ENCODE measurements around the gene PTPN7.
"Not testable (repeated sequence)": the region's sequence is repeated elsewhere in the genome, so short reads cannot be mapped to it uniquely, and the experiment has no call there.

Gene PTPN7

DNA sequence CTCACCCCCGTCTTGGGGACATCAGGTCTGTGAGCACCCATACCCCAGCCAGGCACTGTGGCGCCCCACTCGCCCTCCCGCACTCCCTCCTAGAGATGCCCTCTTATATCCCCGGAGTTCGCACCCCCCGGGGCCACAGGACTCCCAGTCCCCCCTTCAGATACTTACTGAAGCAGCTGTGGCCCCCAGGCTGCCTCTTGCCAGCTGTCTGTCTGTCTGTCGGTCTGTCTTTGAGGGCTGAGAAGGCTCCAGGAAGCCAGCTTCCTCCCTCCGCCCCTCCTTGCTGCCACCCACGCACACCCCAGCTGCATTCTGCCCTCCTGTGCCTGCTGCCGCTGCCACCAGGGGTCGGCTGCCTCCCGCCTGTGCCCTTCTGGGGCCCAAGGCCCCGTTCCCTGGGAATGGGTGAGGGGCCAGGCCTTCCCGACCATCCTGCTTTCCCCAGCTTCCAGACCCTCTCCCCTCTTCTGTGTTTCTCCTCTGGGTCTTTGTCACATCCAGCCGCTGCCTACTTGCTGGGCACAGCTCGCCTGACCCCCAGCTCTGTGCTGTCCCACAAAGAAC lies at the start of gene PTPN7:
Gene PTPN7 (minus strand): TSS at position 226 of the 564 bp plus-strand sequence. CDS start 1,200 bp downstream, outside the sequence.
- DNase-seq: peak; percentile 90 to 92

DNA sequence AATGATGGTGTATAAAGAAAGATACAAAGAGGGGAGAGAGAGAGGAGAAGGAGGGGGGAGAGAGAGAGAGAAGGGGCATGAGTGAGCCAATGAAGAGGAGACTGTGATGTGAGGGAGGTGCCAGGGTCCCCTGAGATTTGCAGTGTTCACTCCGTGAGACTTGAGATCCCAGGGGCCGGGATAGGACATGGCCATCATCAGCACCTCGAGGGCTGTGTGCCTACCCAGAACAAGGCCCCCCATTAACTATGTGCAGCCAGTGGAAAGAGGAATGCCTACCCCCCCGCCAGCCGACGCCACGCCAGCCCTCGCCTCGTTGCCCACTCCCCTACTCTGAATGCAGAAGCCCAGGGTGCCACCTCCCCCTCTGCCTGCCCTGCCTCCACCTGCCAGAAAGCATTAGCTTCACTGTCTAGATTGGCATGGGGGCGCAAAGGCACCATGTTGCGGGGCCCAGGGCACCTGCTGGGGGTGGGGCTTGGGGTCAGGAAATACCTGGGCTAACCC lies 48.0 kb upstream of the PTPN7 start:
- DNase-seq: no peak

DNA sequence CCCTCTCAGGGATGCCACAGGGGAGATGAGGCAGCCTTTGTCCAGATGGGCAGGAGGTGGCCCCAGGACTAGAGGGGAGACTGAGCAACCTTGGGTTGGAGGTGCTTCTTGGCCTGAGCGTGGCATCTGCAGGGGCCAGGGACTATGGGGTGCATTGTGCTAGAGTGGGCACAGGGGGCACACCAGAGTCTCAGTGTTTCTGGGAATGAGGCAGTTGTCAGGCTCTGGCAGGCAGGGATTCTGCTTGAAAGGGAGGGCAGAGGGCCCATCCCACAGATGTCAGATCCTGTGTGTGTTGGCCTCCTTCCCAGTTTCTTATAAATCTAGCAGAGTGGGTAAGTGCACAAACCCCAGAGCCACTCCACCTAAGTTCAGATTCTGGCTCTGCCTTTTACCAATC lies 46.9 kb upstream of the PTPN7 start:
- DNase-seq: no peak

DNA sequence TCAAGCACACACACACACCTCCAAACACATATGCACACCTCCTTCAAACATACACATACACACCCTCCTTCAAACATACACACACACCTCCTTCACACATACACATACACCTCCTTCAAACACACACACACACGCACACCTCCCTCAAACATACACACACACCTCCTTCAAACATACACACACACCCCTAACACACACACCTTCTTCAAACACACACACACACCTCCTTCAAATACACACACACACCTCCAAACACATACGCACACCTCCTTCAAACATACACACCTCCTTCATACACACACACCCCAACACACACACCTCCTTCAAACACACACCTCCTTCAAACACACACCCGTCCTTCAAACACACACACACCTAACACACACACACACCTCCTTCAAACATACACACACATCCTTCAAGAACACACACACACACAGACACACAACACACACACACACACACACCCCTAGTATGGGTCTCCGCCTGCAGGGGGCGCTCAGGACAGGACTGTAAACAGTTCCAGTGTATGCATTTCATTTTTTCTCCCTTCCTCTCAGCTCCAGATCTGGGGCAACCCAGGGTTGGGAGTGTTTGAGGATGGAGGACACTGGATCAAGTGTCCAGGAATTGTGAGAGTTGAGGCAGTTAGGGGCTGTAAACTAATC lies 45.3 kb upstream of the PTPN7 start:
- no peak for DNase-seq

DNA sequence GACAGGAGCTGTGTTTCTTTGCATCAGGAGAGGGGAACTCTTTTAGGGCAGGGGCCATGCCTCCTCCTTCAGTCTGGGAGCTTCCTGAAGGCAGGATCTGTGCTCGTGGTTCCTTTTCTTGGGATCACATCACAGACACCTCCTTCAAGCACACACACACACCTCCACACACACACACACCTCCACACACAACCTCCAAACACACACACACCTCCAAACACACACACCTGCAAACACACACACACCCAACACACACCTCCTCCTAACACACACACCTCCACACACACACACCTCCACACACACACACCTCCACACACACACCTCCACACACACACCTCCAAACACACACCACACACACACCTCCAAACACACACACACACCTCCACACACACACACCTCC lies 43.7 kb upstream of the PTPN7 start:
- no peak for DNase-seq

DNA sequence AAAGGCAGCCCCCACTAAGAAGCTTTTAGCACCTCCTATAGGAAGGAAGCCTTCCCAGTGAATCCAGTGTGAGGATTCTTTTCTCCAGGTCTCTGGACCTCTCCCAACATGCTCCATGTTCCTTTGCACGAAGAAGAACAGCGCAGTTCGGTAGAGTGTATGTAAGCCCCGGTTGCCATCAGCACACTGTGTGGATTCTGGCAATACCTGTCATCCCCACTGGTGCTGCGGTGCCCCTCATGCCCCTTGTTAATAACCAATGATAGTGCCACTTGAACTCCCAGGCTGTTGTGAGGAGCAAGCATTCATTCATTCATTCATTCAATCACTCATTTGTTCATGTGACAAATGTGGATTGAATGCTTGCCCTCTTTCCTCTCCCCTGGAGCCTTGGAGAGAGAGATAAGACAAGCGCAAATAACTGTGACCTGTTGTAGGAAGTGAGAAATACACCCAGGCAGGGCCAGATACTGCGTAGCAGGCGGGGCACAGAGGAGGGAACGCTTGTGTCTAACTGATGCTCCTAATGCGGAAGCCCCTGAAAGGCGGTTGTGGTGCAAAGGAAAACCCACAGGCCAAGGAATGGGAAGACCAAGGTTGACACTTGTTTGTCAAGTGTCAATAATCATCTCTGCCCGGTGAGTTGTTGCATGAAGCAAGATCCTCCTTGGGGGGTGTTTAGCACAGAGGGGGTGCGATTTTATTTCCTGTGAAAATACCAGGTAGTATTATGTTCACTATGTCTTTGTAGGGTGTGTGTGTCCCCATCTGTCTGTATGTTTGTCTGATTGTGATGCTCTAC lies 43.0 kb upstream of the PTPN7 start:
- DNase-seq: no peak

DNA sequence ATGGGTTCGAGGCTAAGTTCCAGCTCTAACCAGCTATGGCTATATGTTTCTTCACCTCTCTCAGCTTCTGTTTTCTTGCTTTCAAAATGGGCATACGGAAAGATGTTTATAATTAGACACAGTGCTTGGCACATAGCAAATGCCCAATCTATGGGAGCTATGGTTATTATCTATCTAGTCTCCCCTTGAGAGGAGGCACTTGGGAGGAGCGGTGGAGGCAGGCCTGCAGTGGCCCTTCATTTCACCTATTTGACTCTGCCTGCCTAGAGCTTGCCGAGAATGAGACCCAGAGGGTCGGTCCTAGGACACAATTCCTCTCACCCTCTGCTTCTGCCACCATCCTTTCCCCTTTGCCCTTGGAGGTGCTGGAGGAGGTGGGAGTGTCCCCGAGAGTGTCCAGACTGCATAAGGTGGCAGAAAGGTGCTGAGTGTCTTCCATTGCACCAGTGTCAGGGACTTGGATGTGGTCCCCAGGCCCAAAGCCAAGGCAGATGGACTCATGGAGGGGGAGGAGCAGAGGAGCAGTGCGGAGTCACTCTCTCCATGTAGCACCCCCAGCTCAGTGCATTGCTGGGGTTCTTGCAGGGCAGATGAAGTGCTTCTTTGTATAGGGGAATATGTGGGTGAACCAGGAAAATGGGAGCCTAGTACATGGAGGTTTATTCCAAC lies 42.2 kb upstream of the PTPN7 start:
- no peak for DNase-seq

DNA sequence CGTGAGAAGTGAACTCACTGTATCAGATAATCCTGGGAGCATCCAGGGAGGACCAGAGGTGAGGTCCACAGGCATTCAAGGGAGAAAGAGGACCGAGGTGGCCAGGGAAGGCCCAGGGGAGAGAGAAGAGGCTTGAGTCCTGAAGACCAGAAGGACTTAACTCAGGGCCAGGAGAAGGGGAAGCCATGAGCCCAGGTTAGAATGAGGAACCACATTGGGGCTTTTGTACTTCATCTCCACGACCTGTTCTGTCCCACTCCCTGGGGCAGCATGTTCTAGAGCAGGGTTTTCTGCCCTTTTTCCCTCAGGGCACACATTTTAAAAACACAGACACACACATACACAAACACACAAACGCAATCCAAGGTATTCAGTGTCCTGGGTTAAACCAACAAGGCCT lies 41.6 kb upstream of the PTPN7 start:
- DNase-seq: no peak

DNA sequence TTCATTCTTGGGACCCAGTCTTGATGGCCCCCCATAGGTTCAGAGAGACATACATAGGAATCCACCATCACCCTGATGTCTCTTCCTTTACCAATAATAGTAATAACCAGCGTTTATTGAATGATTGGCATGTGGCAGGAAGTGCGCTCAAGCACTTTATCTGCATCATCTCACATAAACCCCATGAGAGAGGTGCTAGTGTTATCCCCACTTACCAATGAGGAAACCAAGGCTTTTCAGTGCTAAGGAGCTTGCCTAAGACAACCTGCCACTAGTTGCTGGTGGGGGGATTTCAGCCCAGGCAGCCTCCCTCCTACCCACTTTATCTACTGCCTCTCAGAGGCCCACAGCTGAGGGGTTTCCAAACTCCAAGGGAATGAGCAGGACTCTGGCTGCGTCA lies 40.9 kb upstream of the PTPN7 start:
- DNase-seq: no peak

DNA sequence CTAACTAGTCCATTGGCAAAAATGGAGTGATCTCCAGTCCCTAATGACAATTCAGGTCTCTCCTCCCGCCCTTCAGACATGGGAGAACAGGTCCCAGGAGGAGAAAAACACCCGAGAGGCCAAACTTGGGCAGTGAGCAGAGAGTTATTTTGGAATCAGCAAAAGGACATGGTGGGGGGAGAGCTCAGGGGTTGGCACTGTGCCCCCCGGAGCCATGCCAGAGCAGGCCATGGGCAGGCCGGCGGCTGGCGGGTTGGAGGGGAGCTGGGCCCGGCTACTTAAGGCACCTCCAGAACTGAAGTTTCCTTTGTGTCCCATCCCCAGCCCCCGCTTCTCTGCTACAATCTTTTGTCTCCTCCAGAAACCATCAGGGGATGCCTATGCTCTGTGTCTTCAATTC lies 40.3 kb upstream of the PTPN7 start:
- no peak for DNase-seq

DNA sequence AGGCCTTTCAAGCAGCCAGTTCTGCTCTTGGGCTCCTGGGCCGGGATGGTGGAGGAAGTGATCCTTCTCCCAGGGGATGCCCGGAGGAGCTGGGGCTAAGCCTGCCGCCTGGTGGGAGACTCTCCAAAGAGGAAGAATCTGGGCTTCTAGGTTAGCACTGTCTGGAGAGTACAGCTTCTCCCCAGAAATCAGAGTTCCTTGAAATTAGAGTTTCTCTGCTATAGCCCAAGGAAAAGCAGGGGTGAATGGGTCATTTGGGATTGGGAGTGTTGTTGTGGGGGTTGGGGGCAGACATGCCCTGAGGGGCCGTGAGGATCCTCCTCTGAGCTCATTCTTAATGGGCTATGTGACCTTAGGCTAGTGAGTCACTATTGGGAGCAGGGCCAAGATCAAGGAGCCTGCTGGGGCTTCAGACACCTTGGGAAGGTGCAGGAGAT lies 39.7 kb upstream of the PTPN7 start:
- no peak for DNase-seq

DNA sequence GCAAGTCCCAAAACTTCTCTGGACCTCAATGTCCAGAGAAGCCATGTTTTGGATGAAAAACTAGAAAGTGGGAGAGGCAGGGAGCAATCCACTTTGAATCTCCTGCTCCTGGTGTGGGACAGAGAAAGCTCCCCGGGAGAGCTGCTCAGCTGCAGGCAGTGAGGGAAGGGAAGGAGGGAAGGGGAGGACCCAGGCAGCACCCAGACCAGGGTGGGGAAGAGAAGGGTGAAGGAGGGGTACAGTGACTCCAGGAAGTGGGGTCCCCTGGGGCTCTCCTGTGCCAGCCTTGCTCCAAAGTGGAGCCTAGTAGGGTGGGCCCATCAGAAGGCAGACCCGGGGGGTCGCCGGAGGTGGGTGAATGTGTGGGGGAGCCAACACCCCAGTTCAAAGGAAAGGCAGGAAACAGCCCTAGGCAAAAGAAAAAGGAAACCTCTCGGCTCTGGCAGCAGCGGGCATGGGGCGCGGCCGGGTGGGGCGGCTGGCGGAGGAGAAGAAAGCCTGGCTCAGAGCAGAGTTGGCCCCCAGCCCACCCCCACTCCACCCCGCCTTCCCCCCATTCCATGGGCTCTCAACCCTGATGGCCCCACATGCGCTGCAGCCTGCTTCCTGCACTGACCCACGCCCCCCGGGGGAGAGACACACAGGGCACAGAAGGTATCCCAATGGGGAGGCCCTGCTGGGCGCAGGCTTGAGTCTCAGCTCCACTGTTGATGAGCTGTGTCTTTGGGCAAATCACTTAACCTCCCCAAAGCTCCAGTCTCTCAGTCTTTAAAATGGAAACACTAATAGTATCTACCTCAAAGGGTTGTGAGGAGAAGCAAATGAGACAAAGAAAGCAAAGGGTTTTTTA lies 38.9 kb upstream of the PTPN7 start:
- DNase-seq: no peak

DNA sequence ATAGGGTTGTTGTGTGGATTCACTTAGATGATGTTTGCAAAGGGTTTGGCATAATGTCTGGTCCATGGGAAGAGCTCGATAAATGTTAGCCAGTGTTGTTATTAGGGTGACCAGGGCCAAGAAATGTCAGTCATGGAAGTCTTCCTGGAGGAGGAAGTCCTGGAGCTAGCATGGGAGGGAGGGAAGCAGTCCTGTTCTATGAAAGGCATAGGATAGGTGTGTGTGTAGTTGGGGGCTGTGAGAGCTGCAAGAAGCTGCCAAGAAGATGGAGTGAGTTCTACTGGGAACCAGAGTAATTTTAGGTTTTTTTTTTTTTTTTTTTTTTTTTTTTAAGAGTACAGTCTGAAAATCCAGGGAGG lies 37.9 kb upstream of the PTPN7 start:
- no peak for DNase-seq

DNA sequence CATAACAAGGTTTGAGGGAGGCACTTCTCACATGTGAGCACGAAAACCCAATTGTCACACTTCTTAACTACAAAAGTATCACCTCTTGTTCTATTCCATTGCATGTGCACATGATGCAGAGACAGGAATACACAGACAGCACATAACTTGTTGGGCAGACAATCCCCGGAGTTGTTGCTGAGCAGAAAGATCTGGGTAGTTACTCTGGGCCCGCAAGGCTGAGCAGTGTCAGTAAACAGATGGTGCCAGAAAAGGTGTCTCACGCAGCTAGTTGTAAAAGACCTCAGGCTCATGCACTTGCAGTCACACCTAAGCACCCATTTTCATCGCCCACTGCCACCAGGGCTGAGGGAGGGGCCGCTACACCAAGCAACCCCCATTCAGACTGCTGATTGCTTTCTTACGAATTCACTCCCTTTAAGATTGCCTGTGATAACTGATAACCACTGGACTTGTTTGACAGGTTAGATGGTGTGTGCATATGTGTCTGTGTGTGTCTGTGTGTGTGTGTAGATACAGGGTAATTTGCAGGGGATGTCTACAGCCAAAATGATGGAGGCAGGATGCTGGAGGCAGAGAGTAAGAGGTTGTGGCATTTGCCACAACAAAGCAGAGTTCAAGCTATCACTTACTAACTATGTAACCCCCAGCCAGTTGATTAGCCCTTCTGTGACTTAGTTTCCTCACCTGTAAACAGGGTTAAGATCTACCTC lies 37.4 kb upstream of the PTPN7 start:
- no peak for DNase-seq

DNA sequence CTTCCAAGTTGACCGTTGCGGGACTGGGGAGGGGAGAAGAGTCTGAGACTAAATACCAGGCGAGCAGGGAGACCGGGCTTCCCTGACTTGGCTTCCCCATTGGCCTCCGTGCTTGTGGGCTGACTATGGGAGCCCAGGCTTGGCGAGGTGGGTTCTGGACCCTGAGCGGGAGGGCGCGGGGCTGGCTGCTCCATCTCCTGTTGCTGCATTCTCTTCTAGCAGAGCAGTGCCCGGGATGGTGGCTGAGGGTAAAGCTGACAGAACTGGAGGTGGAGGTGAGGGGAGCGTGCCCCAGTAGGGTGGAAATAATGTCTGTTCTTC lies 33.9 kb upstream of the PTPN7 start:
- no peak for DNase-seq

DNA sequence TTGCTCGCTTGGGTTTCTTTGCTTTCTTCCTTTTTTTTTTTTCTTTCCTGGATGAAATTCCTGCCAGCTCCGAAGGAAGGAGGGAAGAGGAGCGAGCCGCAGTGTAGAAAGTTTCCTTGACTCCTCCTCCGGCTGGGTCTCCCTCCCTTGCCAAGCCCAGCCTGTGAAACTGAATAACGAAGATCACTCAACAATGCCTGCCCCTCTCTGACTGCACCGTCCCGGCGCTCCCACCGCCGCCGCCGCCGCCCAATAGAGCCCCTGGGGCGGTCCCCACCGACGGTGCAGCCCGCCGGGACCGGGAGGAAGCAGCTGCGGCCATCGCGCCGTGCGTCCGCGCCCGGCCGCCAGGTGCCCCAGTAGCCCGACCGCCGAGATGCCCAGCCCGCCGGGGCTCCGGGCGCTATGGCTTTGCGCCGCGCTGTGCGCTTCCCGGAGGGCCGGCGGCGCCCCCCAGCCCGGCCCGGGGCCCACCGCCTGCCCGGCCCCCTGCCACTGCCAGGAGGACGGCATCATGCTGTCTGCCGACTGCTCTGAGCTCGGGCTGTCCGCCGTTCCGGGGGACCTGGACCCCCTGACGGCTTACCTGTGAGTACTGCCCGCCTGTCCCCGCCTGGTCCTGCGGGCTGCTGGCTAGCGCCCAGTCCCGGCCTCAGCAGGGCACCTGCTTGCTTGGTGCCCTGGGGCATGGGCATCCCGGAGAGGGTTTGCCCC lies 33.4 kb upstream of the PTPN7 start, which contains the start of gene LGR6:
Gene LGR6 (plus strand): TSS at position 186 of the 714 bp plus-strand sequence. CDS start 191 bp downstream, at position 377.
- no peak for DNase-seq

DNA sequence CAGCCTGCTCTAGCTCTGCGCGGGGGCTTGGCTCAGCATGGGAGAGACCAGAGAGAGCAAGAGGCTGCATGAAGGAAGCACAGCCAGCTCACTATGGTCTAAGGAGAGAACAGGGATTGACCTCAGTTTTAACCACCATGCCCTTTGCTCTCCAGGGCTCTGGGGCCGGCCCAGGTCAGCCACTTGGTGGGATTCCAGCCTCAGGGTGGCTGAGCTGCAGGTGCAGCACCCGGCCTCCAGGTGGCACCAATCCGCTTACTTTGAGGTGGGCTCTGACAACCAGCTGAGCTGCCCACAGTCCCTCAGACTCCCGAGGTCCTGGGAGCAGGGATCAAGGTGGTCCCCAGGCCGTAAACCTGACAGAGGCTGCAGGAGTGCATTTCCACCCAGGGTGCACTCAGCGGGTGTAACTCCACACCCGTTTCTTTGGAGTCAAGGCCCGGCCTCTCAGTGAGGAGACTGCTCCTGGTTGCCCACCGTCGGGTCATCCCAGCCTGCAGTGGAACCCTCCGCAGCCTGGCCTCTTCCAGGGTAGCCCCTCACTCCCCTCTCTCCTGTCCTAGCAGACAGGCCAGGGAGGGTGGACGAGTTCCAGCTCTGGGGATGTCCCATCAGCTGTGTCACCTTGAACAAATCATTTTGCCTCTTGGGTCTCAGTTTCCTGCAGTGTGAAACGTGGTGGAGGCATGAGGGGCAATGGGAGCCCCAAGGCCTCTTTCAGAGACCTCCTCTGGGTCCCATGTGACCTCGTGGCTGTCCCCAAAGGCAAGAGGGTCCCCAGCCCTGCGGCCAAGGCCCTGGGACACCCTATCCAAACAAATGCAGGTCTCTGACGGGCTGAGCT lies 32.6 kb upstream of the PTPN7 start:
- DNase-seq: peak; percentile 38 to 39

DNA sequence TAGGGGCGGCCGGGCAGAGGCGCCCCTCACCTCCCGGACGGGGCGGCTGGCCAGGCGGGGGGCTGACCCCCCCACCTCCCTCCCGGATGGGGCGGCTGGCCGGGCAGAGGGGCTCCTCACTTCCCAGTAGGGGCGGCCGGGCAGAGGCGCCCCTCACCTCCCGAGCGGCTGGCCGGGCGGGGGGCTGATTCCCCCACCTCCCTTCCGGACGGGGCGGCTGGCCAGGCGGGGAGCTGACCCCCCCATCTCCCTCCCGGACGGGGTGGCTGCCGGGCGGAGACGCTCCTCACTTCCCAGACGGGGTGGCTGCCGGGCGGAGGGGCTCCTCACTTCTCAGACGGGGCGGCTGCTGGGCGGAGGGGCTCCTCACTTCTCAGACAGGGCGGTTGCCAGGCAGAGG lies 31.0 kb upstream of the PTPN7 start:
- DNase-seq: not testable (repeated sequence)

DNA sequence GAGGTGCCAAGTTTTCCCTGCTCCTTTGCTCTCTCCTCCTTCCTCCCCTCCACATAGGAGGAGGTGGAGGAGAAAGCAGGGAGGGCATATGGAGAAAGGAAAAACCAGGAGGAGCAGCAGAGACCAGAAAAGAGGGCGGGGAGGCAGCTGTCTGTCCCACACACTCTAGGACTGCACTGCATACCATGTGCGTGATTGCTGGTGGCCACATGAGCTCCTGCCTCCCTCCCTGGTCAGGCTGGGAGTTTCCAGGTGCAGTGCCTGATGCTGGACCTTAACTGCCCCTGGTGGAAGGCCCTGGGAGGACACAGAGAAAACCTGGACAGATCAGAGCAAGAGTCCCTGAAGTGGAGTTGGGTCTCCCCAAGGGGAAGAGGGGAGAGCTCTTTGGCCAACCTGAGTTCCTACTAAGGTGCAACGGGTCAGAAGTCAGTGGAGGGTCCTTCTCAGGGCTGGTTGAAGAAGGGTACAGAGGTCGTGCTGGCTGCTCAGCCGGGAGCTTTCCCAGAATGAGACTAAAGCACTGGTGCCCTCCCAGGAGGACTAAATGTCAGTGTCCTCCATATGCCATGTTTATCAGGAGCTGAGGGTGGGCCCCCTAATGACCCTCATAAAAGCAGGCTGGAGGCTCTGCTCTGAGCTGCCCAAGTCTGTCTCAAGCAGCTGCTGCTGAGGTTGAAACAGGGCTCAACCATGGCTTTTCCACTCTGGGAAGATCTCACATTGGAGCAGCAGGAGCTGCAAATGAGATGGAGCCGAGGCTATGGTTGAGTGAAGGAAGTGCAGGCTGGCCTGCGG lies 29.7 kb upstream of the PTPN7 start:
- no peak for DNase-seq

Measured in activated CD4-positive, alpha-beta T cell treated with anti-CD3 and anti-CD28 coated beads, Interleukin-2, amount 50 U/mL, for 4 hours (primary cell).